Sigmoid colon (tissue), 4 donors: ENCODE data around the gene RAB1B.

Source experiments
- CTCF ChIP-seq, 4 experiments: fragments of 450-650 bp in 3 of 4; fragments of 200-600 bp in 1 of 4; IDR thresholded peaks; one replicate each; pipeline ENCODE4 v1.5.1; 2016 to 2019; ENCODE audit warnings: antibody characterized with exemption in 4 of 4, mild to moderate bottlenecking in 3 of 4, moderate library complexity in 2 of 4
- EP300 ChIP-seq, 4 donors: sonication (generic); formaldehyde crosslinking; IDR thresholded peaks; one replicate each; pipeline ENCODE4 v1.6.1; 2017; ENCODE audit warnings: antibody characterized with exemption in 4 of 4
- POLR2A ChIP-seq, 2 donors: fragments of 450-650 bp; IDR thresholded peaks; one replicate each; pipeline ENCODE4 v1.6.1; 2016; ENCODE audit warnings: antibody characterized with exemption in 2 of 2, mild to moderate bottlenecking in 2 of 2, moderate library complexity in 2 of 2
- POLR2AphosphoS5 ChIP-seq, 4 donors: sonication (generic); formaldehyde crosslinking; IDR thresholded peaks; one replicate each; pipeline ENCODE4 v1.6.1; 2017; ENCODE audit warnings: antibody characterized with exemption in 4 of 4

GRCh38 chr11:66263785-66264184 lies 4.7 kb upstream of the RAB1B start:
- TF ChIP-seq CTCF (IDR thresholded peaks at IDR 0.05) (no peak), POLR2A (IDR thresholded peaks at IDR 0.05) (no peak), POLR2AphosphoS5 (IDR thresholded peaks at IDR 0.05) (no peak), EP300 (IDR thresholded peaks at IDR 0.05) (no peak)
